Measurements from ENCODE around the gene ATG7.

The ATG7 gene

DNA sequence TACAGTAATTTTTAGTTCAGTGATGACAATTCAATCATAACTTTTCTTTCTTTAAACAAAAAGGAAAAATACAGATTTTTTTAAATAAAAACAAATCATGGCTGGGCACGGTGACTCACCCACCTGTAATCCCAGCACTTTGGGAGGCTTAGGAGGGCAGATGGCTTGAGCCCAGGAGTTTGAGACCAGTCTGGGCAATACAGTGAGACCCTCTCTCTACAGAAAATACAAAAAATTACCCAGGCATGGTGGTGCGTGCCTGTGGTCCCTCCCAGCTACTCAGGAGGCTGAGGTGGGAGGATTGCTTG is 25.6 kb upstream of the ATG7 start (continued):
- TF ChIP-seq, protein P1, sequence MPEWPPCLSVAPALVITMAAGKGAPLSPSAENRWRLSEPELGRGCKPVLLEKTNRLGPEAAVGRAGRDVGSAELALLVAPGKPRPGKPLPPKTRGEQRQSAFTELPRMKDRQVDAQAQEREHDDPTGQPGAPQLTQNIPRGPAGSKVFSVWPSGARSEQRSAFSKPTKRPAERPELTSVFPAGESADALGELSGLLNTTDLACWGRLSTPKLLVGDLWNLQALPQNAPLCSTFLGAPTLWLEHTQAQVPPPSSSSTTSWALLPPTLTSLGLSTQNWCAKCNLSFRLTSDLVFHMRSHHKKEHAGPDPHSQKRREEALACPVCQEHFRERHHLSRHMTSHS (tag by site-specific recombination; IDR thresholded peaks at IDR 0.05), result no peak
- no peak for TF ChIP-seq OVOL3 (tag by site-specific recombination; IDR thresholded peaks at IDR 0.05)
- TF ChIP-seq BCL11B (tag by site-specific recombination; IDR thresholded peaks at IDR 0.05; ENCODE audit: low read depth), result no peak

DNA sequence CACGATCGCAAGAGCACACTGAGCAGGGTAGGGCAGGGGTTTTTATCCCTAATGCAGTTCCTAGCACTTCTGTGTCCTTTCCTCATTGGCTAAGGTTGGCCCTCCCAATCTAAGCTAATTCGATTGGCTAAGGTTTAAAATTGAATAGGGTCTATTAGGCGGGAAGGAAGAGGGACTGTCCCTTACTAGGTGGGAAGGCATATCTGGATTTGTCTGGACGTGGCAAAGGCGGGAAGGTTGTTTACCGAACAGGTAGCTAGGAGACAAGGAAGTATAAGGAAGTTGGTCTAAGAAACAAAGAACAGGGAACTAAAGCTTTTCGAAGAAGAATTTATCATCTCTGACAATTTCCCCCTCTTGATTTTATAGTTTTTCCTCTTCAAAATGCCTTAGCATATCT is 24.8 kb upstream of the ATG7 start:
- POLR2A ChIA-PET, result no interaction called here
- TF ChIP-seq WT1 (tag by site-specific recombination; IDR thresholded peaks at IDR 0.05) (no peak), ZNF10 (tag by site-specific recombination; IDR thresholded peaks at IDR 0.05) (no peak), ZNF121 (tag by site-specific recombination; IDR thresholded peaks at IDR 0.05) (no peak), TSHZ1 (tag by site-specific recombination; IDR thresholded peaks at IDR 0.05; ENCODE audit: borderline replicate concordance) (no peak)
- no peak overlapping the region for H3K27ac ChIP-seq (ENCODE audit: extremely low read depth, low read depth, low read length)
- no peaks in the 10 kb centered on the region for H3K9me3 ChIP-seq (ENCODE audit: control insufficient read depth, insufficient read depth, low read depth, low read length)
- no peaks in the 10 kb centered on the region for H3K36me3 ChIP-seq (ENCODE audit: control insufficient read depth in 2 of 2, insufficient read depth in 1 of 2, low read length in 2 of 2)
- no peaks in the 10 kb centered on the region for H3K4me1 ChIP-seq (ENCODE audit: control insufficient read depth, insufficient read depth, low read length)
- no peak overlapping the region for H3K4me3 ChIP-seq (ENCODE audit: low read depth, low read length)
- CTCF ChIA-PET, result interaction anchor here (1.1 to 5.0 kb wide), 2 partner anchors 9 to 11 kb away, joined by 3 to 18 read pairs; no protein-coding TSS in a partner anchor

DNA sequence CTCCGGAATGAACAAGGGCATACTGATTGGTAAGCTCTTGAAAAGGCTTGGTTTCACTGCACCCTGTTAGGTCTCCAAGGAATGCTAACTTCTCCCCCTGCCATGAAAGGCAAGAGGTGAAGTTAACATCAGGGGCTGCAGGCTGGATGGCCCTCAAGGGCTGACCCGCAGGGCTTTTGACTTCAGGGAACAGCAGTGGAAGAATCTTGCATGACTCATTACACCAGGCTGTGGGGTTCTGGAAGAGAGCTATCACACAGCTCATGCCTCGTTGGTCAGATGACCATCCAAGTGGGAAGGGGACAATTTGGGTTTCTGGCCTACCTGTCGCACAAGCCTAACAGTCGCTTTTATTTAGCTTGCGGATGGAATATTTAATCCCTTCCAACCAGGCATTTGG is 23.6 kb upstream of the ATG7 start:
- ChIA-PET CTCF (interaction anchor here (5.0 kb wide), 1 partner anchor 13 kb away, joined by 18 read pairs; no protein-coding TSS in a partner anchor), POLR2A (no interaction called here)
- Histone ChIP-seq H3K36me3 (ENCODE audit: control insufficient read depth in 2 of 2, insufficient read depth in 1 of 2, low read length in 2 of 2) (no peaks in the 10 kb centered on the region), H3K4me3 (ENCODE audit: low read depth, low read length) (no peak overlapping the region), H3K4me1 (ENCODE audit: control insufficient read depth, insufficient read depth, low read length) (no peaks in the 10 kb centered on the region), H3K9me3 (ENCODE audit: control insufficient read depth, insufficient read depth, low read depth, low read length) (no peaks in the 10 kb centered on the region), H3K27ac (ENCODE audit: extremely low read depth, low read depth, low read length) (no peak overlapping the region)
- TF ChIP-seq ZNF623 (tag by site-specific recombination; IDR thresholded peaks at IDR 0.05), result no peak
- TF ChIP-seq WT1 (tag by site-specific recombination; IDR thresholded peaks at IDR 0.05), result no peak
- peak; percentile 46; the same call in 1 of the 2 replicates for TF ChIP-seq SCRT2 (tag by site-specific recombination; IDR thresholded peaks at IDR 0.05)
- no peak for TF ChIP-seq ZNF521 (tag by site-specific recombination; IDR thresholded peaks at IDR 0.05)
- no peak for TF ChIP-seq ZSCAN18 (tag by site-specific recombination; IDR thresholded peaks at IDR 0.05)
- TF ChIP-seq KLF1 (tag by site-specific recombination; IDR thresholded peaks at IDR 0.05), result no peak
- no peak for TF ChIP-seq ZNF112 (tag by site-specific recombination; IDR thresholded peaks at IDR 0.05)
- TF ChIP-seq, protein P2, sequence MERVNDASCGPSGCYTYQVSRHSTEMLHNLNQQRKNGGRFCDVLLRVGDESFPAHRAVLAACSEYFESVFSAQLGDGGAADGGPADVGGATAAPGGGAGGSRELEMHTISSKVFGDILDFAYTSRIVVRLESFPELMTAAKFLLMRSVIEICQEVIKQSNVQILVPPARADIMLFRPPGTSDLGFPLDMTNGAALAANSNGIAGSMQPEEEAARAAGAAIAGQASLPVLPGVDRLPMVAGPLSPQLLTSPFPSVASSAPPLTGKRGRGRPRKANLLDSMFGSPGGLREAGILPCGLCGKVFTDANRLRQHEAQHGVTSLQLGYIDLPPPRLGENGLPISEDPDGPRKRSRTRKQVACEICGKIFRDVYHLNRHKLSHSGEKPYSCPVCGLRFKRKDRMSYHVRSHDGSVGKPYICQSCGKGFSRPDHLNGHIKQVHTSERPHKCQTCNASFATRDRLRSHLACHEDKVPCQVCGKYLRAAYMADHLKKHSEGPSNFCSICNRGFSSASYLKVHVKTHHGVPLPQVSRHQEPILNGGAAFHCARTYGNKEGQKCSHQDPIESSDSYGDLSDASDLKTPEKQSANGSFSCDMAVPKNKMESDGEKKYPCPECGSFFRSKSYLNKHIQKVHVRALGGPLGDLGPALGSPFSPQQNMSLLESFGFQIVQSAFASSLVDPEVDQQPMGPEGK (tag by site-specific recombination; IDR thresholded peaks at IDR 0.05), result no peak
- TF ChIP-seq KLF10 (tag by site-specific recombination; IDR thresholded peaks at IDR 0.05), result no peak
- no peak for TF ChIP-seq GLIS2 (tag by site-specific recombination; IDR thresholded peaks at IDR 0.05)
- no peak for TF ChIP-seq SP7 (tag by site-specific recombination; IDR thresholded peaks at IDR 0.05)
- TF ChIP-seq PRDM1 (tag by site-specific recombination; IDR thresholded peaks at IDR 0.05), result no peak
- no peak for TF ChIP-seq ZNF837 (tag by site-specific recombination; IDR thresholded peaks at IDR 0.05)
- TF ChIP-seq ZNF555 (tag by site-specific recombination; conservative IDR thresholded peaks at IDR 0.05), result no peak
- no peak for TF ChIP-seq ZNF175 (tag by site-specific recombination; IDR thresholded peaks at IDR 0.05)
- TF ChIP-seq SCRT1 (tag by site-specific recombination; IDR thresholded peaks at IDR 0.05; ENCODE audit: borderline replicate concordance), result 0 out of 2 replicates have a peak, but pooled peaks have one; percentile 35
- no peak for TF ChIP-seq ZNF449 (tag by site-specific recombination; IDR thresholded peaks at IDR 0.05)
- TF ChIP-seq YY2 (tag by site-specific recombination; IDR thresholded peaks at IDR 0.05), result no peak
